ENCODE results near the gene MEGF9.

The MEGF9 gene

DNA sequence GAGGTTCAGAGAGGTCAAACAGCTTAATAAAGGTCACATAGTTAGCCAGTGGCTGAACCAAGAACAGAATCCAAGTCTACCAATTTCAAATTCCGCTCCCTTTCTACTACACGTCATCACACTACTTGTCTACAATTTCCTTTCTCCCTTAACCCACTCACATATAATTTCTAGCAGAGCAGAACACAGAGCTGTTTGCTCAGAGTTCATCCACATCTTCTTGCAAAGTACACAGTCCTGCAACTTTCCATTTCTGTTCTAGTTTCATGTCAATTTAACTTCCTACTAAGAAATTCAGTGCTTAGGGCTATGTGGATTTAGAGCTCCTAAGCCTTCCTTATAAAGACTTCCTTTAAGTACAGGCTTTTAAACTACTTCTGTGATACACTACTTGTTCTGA lies 61.3 kb downstream of the MEGF9 start:
- H3K27me3 ChIP-seq (replicated peaks; ENCODE audit: control insufficient read depth, insufficient read depth, low read length): no peaks in the 10 kb centered on the region
- no peak for TF ChIP-seq CTCF (IDR thresholded peaks at IDR 0.05; ENCODE audit: insufficient read depth, low read length, poor library complexity, severe bottlenecking)
- H3K4me3 ChIP-seq (replicated peaks; ENCODE audit: low read depth, low read length): no peak overlapping the region
- H3K36me3 ChIP-seq (ENCODE audit: control insufficient read depth, insufficient read depth, low read length): no peaks in the 10 kb centered on the region
- no peak for DNase-seq (ENCODE audit: extremely low read depth, insufficient read length)

GRCh38 chr9:120650352-120650751 lies 63.9 kb downstream of the MEGF9 start:
- TF ChIP-seq CTCF (IDR thresholded peaks at IDR 0.05; ENCODE audit: insufficient read depth, low read length, poor library complexity, severe bottlenecking): no peak
- Histone ChIP-seq H3K4me3 (replicated peaks; ENCODE audit: low read depth, low read length) (no peak overlapping the region), H3K27me3 (replicated peaks; ENCODE audit: control insufficient read depth, insufficient read depth, low read length) (no peaks in the 10 kb centered on the region), H3K36me3 (ENCODE audit: control insufficient read depth, insufficient read depth, low read length) (no peaks in the 10 kb centered on the region)
- no peak for DNase-seq (ENCODE audit: extremely low read depth, insufficient read length)

- no peaks in the 10 kb centered on the region for H3K27me3 ChIP-seq (replicated peaks; ENCODE audit: control insufficient read depth, insufficient read depth, low read length)
- no peak for DNase-seq (ENCODE audit: extremely low read depth, insufficient read length)
- H3K4me3 ChIP-seq (replicated peaks; ENCODE audit: low read depth, low read length): no peak overlapping the region
- no peaks in the 10 kb centered on the region for H3K36me3 ChIP-seq (ENCODE audit: control insufficient read depth, insufficient read depth, low read length)
- TF ChIP-seq CTCF (IDR thresholded peaks at IDR 0.05; ENCODE audit: insufficient read depth, low read length, poor library complexity, severe bottlenecking): no peak
Observed at GRCh38 chr9:120648581-120649197, 65.6 kb downstream of the MEGF9 start.

DNA sequence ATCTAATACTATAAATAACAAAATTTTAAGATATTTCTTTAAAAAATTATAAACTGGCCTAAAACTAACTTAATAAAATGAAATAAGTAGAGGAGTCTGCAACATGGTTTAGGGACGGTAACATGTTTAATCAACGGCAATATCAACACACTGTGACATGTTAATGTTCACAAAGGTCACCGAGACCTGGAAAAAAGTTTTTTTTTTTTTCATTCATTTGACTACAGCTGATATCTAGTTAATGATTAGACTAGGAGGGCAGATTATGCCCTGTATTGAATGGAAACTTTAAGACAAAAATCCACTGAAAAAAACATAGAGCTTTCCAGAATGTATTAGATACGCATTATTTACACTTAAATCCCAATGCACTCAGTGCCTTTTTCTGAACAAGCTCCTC lies 67.3 kb downstream of the MEGF9 start:
- no peak for DNase-seq (ENCODE audit: extremely low read depth, insufficient read length)
- H3K27me3 ChIP-seq (replicated peaks; ENCODE audit: control insufficient read depth, insufficient read depth, low read length): no peaks in the 10 kb centered on the region
- H3K4me3 ChIP-seq (replicated peaks; ENCODE audit: low read depth, low read length): no peak overlapping the region
- no peak for TF ChIP-seq CTCF (IDR thresholded peaks at IDR 0.05; ENCODE audit: insufficient read depth, low read length, poor library complexity, severe bottlenecking)
- H3K36me3 ChIP-seq (ENCODE audit: control insufficient read depth, insufficient read depth, low read length): no peaks in the 10 kb centered on the region

DNA sequence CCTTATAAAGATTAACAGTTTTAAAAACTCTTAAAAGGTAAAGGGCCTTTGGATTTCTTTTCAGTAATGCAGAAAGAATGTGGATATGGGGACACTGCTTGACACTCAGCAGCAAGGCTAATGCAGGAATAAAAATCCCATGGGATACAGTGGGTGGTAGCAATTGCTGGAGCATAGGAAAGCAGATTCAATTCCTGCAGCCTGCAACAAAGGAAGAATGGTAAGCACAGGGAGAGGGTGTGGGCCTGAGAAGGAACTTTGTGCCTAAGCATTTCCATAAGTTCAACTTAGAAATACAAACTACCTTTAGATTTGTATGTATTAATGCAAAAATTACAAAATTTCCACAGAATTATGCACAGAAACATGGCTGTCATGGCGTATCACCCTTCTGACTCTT lies 68.5 kb downstream of the MEGF9 start:
- no peak for TF ChIP-seq CTCF (IDR thresholded peaks at IDR 0.05; ENCODE audit: insufficient read depth, low read length, poor library complexity, severe bottlenecking)
- Histone ChIP-seq H3K4me3 (replicated peaks; ENCODE audit: low read depth, low read length) (no peak overlapping the region), H3K36me3 (ENCODE audit: control insufficient read depth, insufficient read depth, low read length) (no peaks in the 10 kb centered on the region), H3K27me3 (replicated peaks; ENCODE audit: control insufficient read depth, insufficient read depth, low read length) (no peaks in the 10 kb centered on the region)
- no peak for DNase-seq (ENCODE audit: extremely low read depth, insufficient read length)

GRCh38 chr9:120643061-120643460 lies 71.2 kb downstream of the MEGF9 start:
- TF ChIP-seq CTCF (IDR thresholded peaks at IDR 0.05; ENCODE audit: insufficient read depth, low read length, poor library complexity, severe bottlenecking): no peak
- H3K27me3 ChIP-seq (replicated peaks; ENCODE audit: control insufficient read depth, insufficient read depth, low read length): no peaks in the 10 kb centered on the region
- H3K4me3 ChIP-seq (replicated peaks; ENCODE audit: low read depth, low read length): no peak overlapping the region
- DNase-seq (ENCODE audit: extremely low read depth, insufficient read length): no peak
- H3K36me3 ChIP-seq (ENCODE audit: control insufficient read depth, insufficient read depth, low read length): no peaks in the 10 kb centered on the region
